ENCODE data around the gene RNF223.

The RNF223 gene

GRCh38 chr1:1038694-1039093 lies 35.4 kb downstream of the RNF223 start:
- DNase-seq (ENCODE audit: extremely low spot score): no peak
- CTCF ChIA-PET: no interaction called here
- POLR2A ChIA-PET: interaction anchor here (1.0 kb wide), 1 partner anchor 17 kb away, joined by 3 read pairs; no protein-coding TSS in a partner anchor
- TF ChIP-seq SP1 (IDR thresholded peaks at IDR 0.05) (no peak), CTBP1 (IDR thresholded peaks at IDR 0.05; ENCODE audit: borderline replicate concordance) (no peak), FOXA1 (IDR thresholded peaks at IDR 0.05) (no peak), BHLHE40 (IDR thresholded peaks at IDR 0.05; ENCODE audit: borderline replicate concordance) (no peak), NFRKB (IDR thresholded peaks at IDR 0.05) (no peak), FOXM1 (IDR thresholded peaks at IDR 0.05; ENCODE audit: borderline replicate concordance) (no peak)

DNA sequence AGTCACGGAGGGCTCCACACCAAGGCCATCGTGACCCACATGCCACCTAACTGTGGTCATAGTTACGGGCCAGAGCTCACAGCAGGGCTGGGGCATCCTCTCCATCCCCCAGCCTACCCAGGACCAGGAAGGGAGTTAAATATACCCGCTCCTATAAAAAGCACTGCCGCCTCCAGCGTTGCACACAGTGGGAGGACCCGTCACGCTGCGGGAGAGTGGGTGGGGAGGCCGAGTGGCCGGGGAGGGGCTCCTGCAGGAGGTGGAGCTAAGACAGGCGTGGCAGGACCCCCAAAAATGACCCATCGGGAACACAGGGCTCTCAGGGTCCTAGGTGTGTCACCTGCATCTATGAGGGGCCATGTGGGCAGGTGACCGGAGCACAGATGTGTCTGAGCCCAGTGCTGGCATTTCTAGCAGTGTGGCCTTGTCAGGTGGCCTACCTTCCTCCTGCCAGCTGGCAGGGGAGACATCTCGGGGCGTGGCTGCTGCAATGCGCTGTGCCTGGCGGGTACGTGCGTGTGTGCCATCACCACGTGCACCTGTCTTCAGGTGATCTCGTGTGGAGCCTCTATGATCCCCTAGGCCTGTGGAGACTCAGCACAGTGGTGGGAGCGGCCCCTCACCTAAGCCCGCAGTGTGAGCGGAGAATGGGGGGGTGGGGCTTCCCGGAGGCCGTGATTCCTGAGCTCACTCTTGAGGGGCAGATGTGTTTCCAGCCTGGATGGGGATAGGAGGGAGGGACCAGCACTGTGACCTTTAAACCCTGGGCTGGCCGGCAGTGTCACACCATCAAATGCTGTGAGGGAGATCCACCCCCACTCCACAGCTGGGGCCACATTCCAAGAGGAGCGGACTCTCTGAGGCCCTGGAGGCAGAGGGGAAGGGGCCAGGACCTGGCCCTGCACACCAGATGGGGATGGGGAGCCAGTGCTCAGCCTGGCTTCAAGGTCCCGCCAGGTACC lies 36.5 kb downstream of the RNF223 start:
- no peak for DNase-seq (ENCODE audit: extremely low spot score)
- CTCF ChIA-PET: no interaction called here
- TF ChIP-seq NFRKB (IDR thresholded peaks at IDR 0.05) (no peak), L3MBTL2 (conservative IDR thresholded peaks at IDR 0.05) (no peak), HDGF (IDR thresholded peaks at IDR 0.05; ENCODE audit: borderline replicate concordance) (no peak), LEF1 (IDR thresholded peaks at IDR 0.05; ENCODE audit: borderline replicate concordance) (no peak), BHLHE40 (IDR thresholded peaks at IDR 0.05; ENCODE audit: borderline replicate concordance) (no peak), SP1 (IDR thresholded peaks at IDR 0.05) (no peak), ZNF384 (IDR thresholded peaks at IDR 0.05) (no peak)
- POLR2A ChIA-PET: interaction anchor here (1.0 kb wide), 1 partner anchor 16 kb away, joined by 3 read pairs; no protein-coding TSS in a partner anchor

DNA sequence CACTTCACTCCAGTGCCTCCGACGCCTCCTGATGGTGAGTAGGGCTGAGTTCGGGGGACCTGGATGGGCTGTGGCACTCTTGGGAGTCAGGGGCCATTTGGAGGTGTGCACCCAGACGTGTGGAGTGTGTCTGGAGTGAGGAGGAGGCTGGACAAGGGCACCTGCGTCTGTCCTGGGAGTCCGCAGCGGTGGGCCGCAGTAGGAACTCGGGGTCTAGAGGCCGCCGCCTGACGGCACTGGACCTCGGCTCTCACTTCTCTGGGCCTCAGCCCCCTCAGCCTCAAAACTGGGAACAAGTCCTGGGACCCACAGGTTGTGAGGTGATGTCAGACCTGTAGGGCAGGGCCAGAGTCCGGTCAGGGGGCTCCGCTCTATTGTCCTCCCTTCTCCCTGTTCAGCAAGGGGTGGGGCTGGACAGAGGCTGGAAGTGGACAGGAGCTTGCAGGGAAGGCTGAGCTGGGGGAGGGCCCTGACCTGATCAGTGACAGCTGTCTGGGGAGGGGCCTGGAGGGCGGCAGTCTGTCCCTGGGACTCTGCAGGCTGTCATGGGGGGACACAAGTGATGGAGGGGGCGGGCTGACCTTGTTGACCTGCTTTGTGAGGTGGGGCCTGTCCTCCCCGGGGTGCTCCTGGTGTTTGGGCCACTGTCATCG lies 38.7 kb downstream of the RNF223 start:
- CTCF ChIA-PET: no interaction called here
- TF ChIP-seq ELF4 (IDR thresholded peaks at IDR 0.05): no peak
- POLR2A ChIA-PET: no interaction called here
- no peak for DNase-seq (ENCODE audit: extremely low spot score)

GRCh38 chr1:1034439-1034781 lies 39.7 kb downstream of the RNF223 start:
- CTCF ChIA-PET: no interaction called here
- no peak for DNase-seq (ENCODE audit: extremely low spot score)
- POLR2A ChIA-PET: no interaction called here
- TF ChIP-seq LEF1 (IDR thresholded peaks at IDR 0.05; ENCODE audit: borderline replicate concordance): no peak
- TF ChIP-seq FOXA1 (IDR thresholded peaks at IDR 0.05): no peak
- TF ChIP-seq L3MBTL2 (conservative IDR thresholded peaks at IDR 0.05): no peak
- no peak for TF ChIP-seq ARNT (IDR thresholded peaks at IDR 0.05)
- TF ChIP-seq SP1 (IDR thresholded peaks at IDR 0.05): no peak
- TF ChIP-seq CTBP1 (IDR thresholded peaks at IDR 0.05; ENCODE audit: borderline replicate concordance): no peak
- TF ChIP-seq ZNF384 (IDR thresholded peaks at IDR 0.05): no peak
- no peak for TF ChIP-seq HDGF (IDR thresholded peaks at IDR 0.05; ENCODE audit: borderline replicate concordance)
- TF ChIP-seq NFRKB (IDR thresholded peaks at IDR 0.05): no peak
- no peak for TF ChIP-seq ELF4 (IDR thresholded peaks at IDR 0.05)
- no peak for TF ChIP-seq PKNOX1 (IDR thresholded peaks at IDR 0.05)
- TF ChIP-seq TARDBP (IDR thresholded peaks at IDR 0.05): no peak
- TF ChIP-seq FOXK2 (IDR thresholded peaks at IDR 0.05): no peak
- no peak for TF ChIP-seq SUZ12 (IDR thresholded peaks at IDR 0.05)
- TF ChIP-seq FOXM1 (IDR thresholded peaks at IDR 0.05; ENCODE audit: borderline replicate concordance): no peak

DNA sequence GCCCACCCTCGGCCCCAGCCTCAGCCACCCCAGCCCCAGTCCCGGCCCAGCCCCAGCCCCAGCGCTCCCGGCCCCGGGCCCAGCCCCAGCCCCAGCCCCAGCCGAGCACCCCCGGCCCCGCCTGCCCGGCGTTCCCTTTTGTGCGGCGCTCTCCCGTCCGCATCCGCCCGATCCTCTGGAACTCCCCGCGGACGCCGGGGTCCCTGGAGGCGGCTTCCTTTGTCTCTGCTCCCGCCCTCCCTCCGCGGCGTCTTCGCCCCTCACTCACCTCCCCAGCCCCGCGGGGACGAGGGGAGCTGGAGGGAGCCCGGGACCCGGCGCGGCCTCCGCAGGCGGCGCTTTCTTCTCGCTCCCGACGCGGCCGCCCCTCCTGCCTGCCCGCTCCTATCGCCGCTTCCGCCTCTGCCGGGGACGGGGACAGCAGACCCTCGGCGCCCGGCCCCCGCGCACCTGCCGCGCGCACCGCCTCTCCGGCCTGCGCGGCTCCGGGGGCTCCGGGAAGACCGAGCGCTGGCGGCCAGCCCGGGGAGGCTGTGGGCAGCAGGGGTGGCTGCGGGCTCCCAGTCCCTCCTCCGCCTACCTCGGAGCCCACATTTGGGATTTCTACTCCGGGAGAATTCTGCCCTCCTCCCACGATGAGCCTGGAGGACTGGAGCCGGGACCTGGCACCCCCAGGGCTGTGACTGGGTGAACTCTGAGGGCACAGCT lies 40.2 kb downstream of the RNF223 start:
- ChIA-PET CTCF (no interaction called here), POLR2A (no interaction called here)
- DNase-seq (ENCODE audit: extremely low spot score): no peak
- TF ChIP-seq L3MBTL2 (conservative IDR thresholded peaks at IDR 0.05) (no peak), FOXM1 (IDR thresholded peaks at IDR 0.05; ENCODE audit: borderline replicate concordance) (no peak), BHLHE40 (IDR thresholded peaks at IDR 0.05; ENCODE audit: borderline replicate concordance) (no peak), LEF1 (IDR thresholded peaks at IDR 0.05; ENCODE audit: borderline replicate concordance) (no peak), ELF4 (IDR thresholded peaks at IDR 0.05) (no peak), HDGF (IDR thresholded peaks at IDR 0.05; ENCODE audit: borderline replicate concordance) (no peak), ARNT (IDR thresholded peaks at IDR 0.05) (no peak), ZNF384 (IDR thresholded peaks at IDR 0.05) (no peak)

DNA sequence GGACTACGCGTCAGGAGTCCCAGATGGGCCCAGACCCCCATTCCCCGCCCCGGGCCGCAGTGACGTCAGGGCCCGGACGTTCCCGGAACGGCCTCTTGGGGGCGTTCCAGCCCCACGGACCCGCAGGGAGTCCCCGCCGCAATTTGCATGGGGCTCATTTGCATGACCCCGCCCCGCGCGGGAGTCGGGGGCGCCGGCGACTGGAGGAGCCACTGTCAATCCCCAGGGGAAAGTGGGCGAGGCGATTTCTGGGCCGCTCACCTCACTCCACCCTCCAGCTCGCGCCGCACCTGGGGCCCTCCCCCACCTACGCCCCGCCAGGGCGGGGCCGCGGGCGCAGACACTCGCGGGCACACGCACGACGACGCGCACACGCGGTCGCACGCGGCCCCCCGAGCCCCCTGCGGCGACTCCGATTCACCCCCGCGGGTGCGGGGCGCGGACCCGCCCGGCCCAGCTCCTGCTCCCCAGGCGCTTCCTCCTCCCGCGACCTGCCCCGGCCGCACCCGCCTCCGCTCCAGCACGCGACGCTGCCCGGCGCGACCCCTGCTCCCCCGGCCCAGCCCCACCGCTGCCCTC lies 41.0 kb downstream of the RNF223 start:
- peak; percentile 55 for DNase-seq (ENCODE audit: extremely low spot score)
- POLR2A ChIA-PET: no interaction called here
- TF ChIP-seq LEF1 (IDR thresholded peaks at IDR 0.05; ENCODE audit: borderline replicate concordance) (no peak), CTBP1 (IDR thresholded peaks at IDR 0.05; ENCODE audit: borderline replicate concordance) (no peak), ELF4 (IDR thresholded peaks at IDR 0.05) (no peak), L3MBTL2 (conservative IDR thresholded peaks at IDR 0.05) (no peak), TARDBP (IDR thresholded peaks at IDR 0.05) (no peak), HDGF (IDR thresholded peaks at IDR 0.05; ENCODE audit: borderline replicate concordance) (no peak)
- CTCF ChIA-PET: interaction anchor here (0.6 kb wide), 1 partner anchor 26 kb away, joined by 3 read pairs; no protein-coding TSS in a partner anchor

- ChIA-PET CTCF (interaction anchor here (0.7 to 0.9 kb wide), 2 partner anchors 27 to 218 kb away, joined by 3 to 4 read pairs; no protein-coding TSS in a partner anchor), POLR2A (interaction anchor here (1.5 kb wide), 1 partner anchor 27 kb away, joined by 4 read pairs; no protein-coding TSS in a partner anchor)
- DNase-seq (ENCODE audit: extremely low spot score): no peak
- no peak for TF ChIP-seq CTBP1 (IDR thresholded peaks at IDR 0.05; ENCODE audit: borderline replicate concordance)
- TF ChIP-seq PKNOX1 (IDR thresholded peaks at IDR 0.05): no peak
- TF ChIP-seq FOXM1 (IDR thresholded peaks at IDR 0.05; ENCODE audit: borderline replicate concordance): no peak
- TF ChIP-seq FOXK2 (IDR thresholded peaks at IDR 0.05): no peak
- TF ChIP-seq ELF4 (IDR thresholded peaks at IDR 0.05): no peak
- no peak for TF ChIP-seq LEF1 (IDR thresholded peaks at IDR 0.05; ENCODE audit: borderline replicate concordance)
- TF ChIP-seq SUZ12 (IDR thresholded peaks at IDR 0.05): no peak
- no peak for TF ChIP-seq FOXA1 (IDR thresholded peaks at IDR 0.05)
- TF ChIP-seq BHLHE40 (IDR thresholded peaks at IDR 0.05; ENCODE audit: borderline replicate concordance): no peak
- TF ChIP-seq TARDBP (IDR thresholded peaks at IDR 0.05): no peak
- no peak for TF ChIP-seq SP1 (IDR thresholded peaks at IDR 0.05)
- TF ChIP-seq NFRKB (IDR thresholded peaks at IDR 0.05): no peak
- TF ChIP-seq L3MBTL2 (conservative IDR thresholded peaks at IDR 0.05): no peak
- TF ChIP-seq HDGF (IDR thresholded peaks at IDR 0.05; ENCODE audit: borderline replicate concordance): no peak
Observed at GRCh38 chr1:1032424-1032823, 41.7 kb downstream of the RNF223 start.

Measured in HEK293T (cell line).